HTERT RPE-1 (cell line): ENCODE data around the gene PRKCE.

ENCODE experiments used
- in situ Hi-C: fragments of 300-500 bp; cut with MboI; formaldehyde crosslinking; loops from 4 replicates; pipeline ENCODE4 v1.14.3; 2020; ENCODE audit warnings: low sequenced_read_pairs

The PRKCE gene

GRCh38 chr2:45664635-45665261, 13.3 kb downstream of the PRKCE start:
- in situ Hi-C loops = no loop called here

- in situ Hi-C loops = no loop called here
These were observed 17.0 kb downstream of the PRKCE start for GRCh38 chr2:45668509-45668908.

GRCh38 chr2:45669032-45669486, 17.6 kb downstream of the PRKCE start:
- in situ Hi-C loops = no loop called here

GRCh38 chr2:45670646-45671045, 19.2 kb downstream of the PRKCE start:
- in situ Hi-C loops = no loop called here

GRCh38 chr2:45672138-45672537, 20.7 kb downstream of the PRKCE start:
- in situ Hi-C loops = no loop called here

- in situ Hi-C loops = no loop called here
These were observed 22.8 kb downstream of the PRKCE start for GRCh38 chr2:45674035-45674816.

- in situ Hi-C loops = no loop called here
These were observed 23.9 kb downstream of the PRKCE start for GRCh38 chr2:45675263-45675812.

- in situ Hi-C loops = no loop called here
These were observed 24.6 kb downstream of the PRKCE start for GRCh38 chr2:45676088-45676487.

- in situ Hi-C loops = no loop called here
These were observed 27.4 kb downstream of the PRKCE start for GRCh38 chr2:45678791-45679348.

- in situ Hi-C loops = no loop called here
These were observed 29.0 kb downstream of the PRKCE start for GRCh38 chr2:45680351-45680967.

GRCh38 chr2:45681675-45682074, 30.2 kb downstream of the PRKCE start:
- in situ Hi-C loops = no loop called here

GRCh38 chr2:45683292-45683691, 31.8 kb downstream of the PRKCE start:
- in situ Hi-C loops = no loop called here

GRCh38 chr2:45684756-45685155, 33.3 kb downstream of the PRKCE start:
- in situ Hi-C loops = no loop called here

- in situ Hi-C loops = no loop called here
These were observed 33.8 kb downstream of the PRKCE start for GRCh38 chr2:45685260-45685659.

GRCh38 chr2:45687964-45688363, 36.5 kb downstream of the PRKCE start:
- in situ Hi-C loops = no loop called here

- in situ Hi-C loops = no loop called here
These were observed 37.2 kb downstream of the PRKCE start for GRCh38 chr2:45688479-45689298.

- in situ Hi-C loops = no loop called here
These were observed 38.8 kb downstream of the PRKCE start for GRCh38 chr2:45690231-45690630.

GRCh38 chr2:45691171-45691999, 39.9 kb downstream of the PRKCE start:
- in situ Hi-C loops = no loop called here

- in situ Hi-C loops = no loop called here
These were observed 41.1 kb downstream of the PRKCE start for GRCh38 chr2:45692566-45692965.
